CD4-positive, alpha-beta T cell treated with Interferon gamma for 1 hour (primary cell): ENCODE results near the gene FAM72C.
"Not testable (repeated sequence)": the region's sequence is repeated elsewhere in the genome, so short reads cannot be mapped to it uniquely, and the experiment has no call there.

Experiments
- DNase-seq: peaks from one replicate; pipeline ENCODE4 v3.0.0-alpha.2; 2020

FAM72C gene

DNA sequence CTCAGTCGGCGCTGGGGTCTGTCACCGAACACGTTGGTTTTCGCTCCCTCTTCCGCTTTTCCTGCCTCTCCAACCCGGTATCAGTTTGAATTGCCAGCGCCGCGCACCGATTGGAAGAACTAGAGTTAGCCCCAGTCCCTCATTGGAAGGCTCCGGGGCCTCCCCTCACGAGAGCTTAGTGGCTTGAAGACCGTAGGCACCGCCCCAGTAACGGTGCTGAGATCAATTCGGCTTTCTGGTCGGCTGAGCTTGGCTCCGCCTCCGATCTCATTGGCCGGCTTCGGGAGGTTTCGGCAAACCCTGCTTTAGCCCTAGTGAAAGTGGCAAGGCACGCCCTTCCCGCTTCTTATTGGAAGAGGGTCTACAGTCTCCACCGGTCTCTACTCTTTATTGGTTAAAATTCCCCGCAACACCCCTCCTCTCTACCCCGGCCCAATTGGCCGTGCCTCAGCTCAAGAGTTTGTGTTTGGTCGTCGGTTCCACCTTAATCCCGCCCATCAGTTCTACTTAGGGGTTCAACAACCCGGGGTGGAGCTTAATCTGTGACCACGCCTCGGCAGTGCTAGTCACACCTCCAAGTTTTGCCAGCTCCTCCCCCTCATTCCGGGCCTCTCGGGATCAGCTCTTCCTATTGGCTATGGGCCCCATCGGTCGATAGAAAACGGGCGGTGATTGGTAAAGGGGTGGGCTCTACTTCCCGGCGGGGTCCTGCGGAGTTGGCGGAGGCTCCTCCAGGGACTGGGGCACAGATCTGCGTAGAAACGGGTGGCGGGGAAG is at the start of gene FAM72C:
TSS of gene FAM72C (minus strand) at position 63 of the 777 bp plus-strand sequence. CDS start 845 bp downstream, outside the sequence.
- DNase-seq, result not testable (repeated sequence)

DNA sequence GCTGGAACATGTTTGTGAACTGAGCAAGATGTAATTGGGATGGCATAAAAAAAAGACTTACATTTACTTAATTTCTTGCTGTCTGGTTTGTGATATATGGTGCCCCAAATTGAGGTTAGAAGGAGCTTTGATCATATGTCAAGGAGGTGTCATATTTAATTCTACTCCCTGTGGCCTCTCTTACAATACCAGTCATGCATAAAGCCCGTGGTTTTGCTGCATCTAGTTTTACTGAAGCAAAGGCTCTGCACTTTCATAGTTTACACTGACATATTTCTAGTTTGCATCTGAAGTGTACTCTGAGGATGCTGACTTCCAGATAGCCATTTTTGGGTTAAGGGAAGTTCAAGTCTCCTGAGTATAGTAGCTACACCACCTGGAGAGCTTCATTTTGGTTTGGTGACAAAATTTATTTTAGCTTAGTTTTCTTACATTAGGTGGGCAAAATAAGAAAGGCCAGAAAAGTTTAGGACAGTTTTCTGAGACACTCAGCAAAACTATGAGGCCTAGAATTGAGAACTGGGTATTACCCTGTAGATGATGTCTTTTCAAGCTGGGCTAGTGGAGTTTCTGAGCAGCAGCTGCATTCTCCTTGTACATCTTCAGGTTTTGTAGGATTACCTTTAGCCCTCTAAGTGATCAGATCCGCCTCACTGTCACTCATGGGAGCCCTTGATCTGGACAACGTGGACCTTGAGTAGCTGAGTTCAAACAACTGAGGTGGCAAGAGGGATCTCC is 48.4 kb upstream of the FAM72C start:
- DNase-seq, result not testable (repeated sequence)

DNA sequence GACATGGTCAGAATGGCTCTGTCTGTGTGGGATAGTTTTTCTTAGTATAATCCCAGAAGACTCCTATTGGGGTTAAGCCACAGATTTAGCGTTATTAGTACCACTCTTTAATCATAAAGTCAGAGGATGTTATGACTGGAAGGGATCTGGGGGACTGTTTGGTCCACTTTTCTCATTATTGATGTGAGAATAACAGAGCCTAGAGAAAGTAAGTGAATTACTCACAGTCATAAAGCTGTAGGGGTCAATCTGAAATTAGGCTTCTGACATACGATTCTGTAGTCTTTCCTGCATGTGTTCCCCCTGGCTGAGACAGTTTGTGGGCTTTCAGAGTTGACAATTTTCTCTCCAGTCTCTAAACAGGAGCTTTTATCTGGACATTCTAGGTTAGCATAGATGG is 47.3 kb upstream of the FAM72C start:
- DNase-seq, result not testable (repeated sequence)

DNA sequence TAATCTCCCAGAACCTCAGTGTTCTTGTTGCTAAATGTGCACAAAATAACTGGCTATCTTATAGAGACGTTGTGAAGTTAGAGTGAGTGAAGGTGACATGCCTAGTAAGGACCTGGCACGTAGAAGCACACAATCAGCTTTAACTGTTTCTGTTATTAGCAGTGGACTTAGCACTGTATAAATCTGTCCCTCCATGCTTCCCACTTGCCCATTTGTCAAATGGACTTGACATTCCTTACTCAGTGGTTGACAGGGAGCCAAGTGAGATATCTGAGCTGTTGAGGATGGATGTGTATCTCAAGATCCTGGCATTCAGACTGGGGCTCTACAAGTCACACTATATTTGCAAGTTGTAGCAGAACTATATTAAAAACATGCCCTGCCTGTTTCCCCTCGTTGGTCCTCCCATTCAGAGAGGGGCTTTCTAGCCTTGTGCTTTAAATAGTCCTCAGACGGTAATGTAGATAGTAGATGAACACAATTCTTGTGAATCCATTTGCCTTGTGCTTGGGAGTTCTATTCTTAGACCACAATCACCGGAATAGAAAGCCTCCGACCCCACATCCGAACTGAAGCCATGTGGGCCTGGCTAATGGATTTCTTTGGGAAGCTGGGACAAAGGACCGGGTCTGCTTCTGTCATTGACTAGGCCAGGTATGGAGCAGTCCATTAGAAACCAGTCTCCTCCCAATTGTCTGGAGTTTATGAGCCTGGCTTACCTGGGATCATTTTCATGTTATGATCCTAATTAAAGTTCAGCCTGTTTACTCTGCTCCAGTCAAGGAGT is 43.6 kb upstream of the FAM72C start:
- not testable (repeated sequence) for DNase-seq

DNA sequence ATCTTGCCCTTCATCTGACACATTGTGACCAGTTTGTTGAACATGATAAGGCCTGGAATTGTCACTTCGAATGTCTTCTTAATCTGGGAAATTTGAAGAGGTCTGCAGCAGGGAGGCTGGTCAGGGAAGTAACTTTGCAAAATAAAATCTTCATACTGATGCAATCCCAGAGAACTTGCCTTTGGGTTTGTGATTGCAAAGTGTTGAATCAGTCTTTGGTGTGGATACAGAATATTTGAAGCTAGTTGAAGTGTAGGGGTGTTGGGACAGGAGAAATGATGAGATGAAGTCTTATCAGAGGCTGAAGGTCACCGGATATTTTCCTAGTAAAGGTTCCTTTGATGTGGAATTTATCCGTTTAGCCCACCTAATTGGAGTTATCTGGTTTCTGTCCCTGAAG is 42.7 kb upstream of the FAM72C start:
- not testable (repeated sequence) for DNase-seq

DNA sequence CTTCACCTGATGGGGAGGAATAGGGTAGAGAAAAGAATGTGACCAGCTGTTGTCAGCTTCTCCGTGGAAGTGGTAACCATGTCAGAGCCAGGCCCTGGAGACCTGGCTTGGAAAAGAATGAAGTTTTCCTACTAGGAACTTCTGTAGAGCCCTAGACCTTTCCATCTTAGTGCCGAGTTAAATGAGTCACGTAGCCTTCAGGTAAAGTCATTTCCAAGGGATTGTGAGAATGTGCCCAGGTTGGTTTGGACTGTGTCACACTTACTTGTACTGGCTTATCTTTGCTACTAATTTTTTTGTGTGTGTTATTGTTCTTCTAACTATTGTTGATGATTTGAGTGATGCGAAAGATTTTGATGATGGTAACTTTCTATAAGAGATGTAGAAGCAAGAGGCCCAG is 42.3 kb upstream of the FAM72C start:
- DNase-seq, result not testable (repeated sequence)

DNA sequence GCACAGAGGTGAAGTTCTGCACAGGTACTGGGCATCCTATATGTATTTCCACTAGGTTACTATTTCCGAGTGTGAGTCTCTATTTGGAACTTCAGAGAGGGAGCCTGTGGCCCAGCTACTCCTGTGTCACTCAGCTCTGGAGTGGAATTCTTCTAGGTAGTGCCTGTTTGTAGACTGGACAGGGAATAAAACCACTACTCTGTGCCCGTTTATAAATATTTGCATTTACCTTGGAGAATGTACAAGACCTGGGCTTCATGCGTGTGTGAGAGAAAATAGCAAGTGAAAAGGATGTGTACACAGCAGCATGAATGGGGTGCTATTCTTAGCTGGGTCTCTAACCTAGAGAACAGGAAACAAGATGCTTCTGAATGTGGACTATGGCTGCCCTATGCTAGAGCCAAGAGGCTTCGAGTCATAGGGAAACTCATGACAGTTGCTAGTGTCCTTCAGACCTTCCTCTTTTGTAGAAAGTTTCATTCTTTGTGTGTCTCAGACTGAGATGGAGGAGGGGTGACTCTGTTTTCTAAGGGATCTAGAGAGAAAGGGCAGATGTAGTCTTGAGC is 40.5 kb upstream of the FAM72C start:
- DNase-seq, result not testable (repeated sequence)

DNA sequence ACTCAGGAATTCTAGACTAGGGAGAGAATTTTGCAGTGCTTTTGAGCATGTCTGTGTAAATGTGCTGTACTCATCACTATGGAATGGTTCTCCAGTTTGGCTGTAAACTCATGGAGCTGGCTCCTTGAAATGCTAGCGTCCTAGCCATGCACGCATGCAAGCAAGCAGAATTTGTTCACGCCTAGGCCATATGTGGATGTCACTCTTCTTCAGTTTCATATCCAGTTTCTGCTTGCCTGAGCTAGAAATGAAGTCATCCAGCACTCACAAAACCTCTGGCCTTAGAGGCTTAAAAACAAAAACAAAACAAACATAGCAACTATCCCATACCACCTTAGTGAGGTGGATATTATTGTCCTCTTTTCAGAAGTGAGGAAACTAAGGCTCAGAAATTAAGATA is 37.6 kb upstream of the FAM72C start:
- not testable (repeated sequence) for DNase-seq

DNA sequence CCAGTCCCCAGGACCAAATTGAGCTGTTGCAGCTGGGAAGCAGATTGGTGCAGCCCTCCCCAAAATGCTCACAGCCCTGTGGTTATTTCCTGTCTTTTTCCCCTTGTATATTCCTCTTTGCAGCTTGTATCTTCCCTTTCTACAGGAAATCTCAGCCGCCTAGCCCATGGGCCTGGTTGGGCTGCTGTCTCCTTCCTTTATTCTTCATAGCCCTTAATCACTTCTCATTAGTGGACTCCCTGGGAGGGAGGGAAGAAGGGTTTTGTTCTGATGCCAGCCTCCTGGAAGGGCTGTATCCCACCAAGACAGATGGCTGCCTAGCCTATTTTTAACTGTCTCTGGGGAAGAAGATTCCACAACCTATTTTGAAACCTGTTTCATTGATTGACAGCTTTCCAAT is 32.5 kb upstream of the FAM72C start:
- DNase-seq, result not testable (repeated sequence)

DNA sequence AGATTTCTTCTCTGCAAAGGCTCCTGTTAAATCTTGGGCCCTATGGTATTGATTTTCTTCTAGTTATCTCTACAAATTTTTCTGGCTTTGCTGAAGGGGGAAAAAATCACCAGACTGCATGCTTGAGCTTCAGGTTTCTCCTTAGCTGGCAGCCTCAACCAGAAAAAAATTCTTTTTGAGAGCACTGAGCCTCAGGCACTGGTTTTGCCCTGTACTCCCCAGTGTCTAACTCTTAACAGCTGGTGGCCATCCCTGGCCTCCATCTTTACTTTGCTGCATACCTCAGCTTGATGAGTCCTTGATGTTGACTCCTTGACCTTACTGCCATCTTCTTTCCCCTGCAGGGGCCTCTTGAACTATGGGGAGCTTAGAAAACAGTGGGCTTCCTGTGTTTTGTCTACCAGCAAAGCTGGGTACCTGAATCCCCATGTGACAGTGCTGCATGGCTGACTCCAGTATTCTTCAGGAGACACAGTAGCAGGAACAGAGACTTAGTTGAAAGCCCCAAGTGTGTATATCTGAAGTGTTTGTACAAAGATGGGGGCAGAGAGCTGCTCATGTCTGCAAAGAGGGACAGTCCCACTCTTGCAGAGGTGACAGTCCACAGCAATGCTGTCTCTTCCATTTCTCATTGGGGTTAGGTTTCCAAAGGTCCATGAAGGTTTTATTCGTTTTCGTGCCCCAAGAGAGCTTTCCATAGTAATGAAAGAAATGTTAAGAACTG is 31.7 kb upstream of the FAM72C start:
- DNase-seq, result not testable (repeated sequence)

DNA sequence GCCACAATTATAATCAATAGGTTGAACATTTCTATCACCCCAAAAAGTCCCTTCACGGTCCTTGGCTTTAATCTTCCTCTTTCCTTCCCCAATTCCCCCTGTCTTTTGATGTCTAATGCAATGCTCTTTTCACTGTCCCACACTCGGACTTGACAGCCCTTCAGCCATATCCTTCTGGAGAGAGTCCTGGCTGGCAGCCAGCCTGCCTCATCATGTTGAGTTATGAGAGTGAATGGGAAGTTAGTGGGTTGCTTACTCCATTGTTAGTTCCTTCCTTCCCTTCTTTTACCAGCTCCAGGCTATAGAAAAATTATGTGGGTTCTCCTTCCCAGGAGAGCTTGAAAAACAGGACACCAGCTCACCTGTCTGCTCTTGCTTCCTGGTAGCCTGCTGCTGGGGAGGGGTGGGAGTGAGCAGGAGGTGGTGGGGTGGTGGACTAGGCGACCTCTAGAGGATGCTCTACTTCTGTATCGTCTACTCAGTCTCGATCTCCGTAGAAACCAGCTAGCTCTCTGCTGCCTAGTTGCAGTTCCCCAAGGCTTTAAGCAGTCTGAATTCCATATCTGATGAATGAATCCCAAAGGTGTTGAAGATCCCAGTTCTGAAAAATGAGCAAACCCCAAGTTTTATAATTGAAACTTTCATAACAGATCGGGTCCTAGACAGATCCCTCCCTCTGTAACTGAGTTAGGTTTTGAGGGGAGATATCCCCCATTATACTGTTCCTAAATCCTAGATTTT is 30.5 kb upstream of the FAM72C start:
- DNase-seq, result not testable (repeated sequence)

DNA sequence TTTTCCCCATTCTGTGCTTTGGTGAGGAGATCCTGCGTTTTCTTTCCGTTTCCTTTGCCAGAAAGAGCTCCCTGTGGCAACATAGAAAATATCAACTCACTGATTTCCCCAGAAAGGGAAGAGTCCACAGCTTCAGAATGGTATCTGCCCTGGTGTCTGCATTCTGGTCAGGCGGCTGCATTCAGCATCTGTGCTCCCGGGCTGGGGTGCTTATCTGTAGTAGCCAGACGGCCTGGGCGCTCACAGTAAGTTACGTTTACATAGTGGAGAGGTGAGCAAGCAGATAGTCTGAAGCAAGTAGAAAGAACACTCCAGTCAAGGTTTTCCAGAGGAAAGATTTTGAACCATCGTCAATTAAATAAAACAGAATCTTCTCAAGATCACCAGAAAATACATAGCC is 29.3 kb upstream of the FAM72C start:
- DNase-seq, result not testable (repeated sequence)

DNA sequence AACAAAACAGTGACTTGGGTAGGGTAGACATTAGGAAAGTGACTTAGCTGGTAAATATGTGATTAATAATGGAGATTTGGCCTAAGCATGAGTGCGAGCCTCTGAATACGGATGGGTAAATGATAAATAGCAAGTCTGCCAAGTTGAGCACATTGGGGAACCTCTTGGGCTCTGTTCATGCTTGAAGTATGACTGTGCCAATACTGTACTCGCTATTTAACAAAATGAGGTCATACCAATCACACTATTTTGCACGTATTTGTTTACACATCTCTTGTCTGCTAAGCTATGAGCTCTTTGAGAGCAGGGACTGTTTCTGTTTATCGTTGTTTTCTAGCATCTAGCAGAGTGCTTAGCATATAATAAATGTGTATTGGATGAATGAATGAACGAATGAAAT is 24.2 kb upstream of the FAM72C start:
- not testable (repeated sequence) for DNase-seq

DNA sequence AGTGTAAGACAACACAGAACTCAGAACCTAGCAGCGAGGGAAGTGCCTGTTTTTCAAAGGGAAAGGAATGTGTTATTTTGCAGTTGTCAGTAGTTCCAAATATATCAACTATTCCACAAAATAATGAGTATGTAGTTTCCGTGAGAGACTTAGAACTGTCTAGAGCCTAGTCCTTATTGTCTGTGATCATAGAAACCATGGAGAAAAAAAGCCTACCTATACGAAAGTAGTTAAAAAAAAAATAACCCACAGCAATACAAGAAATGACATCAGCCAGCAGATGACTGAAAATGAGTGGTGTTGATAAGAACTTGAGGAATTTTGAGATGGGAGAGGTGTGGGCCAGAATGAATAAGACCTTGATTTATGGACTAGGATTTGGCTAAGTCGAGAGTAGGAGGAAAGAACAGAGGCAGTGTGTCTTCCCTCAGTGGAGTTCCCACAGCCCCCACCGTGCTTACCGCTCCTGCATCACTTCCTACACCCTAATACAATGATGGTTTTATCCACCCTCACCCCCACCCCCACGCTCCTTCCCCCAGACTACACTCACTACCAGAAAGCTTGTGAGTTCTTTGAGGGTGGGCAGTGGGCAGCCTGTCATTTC is 21.6 kb upstream of the FAM72C start:
- not testable (repeated sequence) for DNase-seq

DNA sequence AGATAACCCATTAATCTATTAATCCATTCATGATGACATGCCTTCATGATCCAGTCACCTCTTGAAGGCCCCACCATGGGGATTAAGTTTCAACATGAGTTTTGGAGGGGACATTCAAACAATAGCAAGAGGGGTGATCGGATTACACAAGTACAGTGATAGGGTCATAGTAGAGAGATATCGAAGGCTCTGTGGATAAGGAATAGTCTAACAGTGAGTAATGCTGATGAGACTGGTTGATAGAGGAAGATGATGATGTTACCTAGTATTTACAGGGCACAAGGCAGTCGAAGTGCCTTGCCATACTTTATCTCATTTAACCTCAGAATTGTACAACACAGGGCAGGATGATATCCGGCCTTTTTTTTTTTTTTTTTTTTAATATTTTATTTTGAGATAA is 18.9 kb upstream of the FAM72C start:
- not testable (repeated sequence) for DNase-seq

DNA sequence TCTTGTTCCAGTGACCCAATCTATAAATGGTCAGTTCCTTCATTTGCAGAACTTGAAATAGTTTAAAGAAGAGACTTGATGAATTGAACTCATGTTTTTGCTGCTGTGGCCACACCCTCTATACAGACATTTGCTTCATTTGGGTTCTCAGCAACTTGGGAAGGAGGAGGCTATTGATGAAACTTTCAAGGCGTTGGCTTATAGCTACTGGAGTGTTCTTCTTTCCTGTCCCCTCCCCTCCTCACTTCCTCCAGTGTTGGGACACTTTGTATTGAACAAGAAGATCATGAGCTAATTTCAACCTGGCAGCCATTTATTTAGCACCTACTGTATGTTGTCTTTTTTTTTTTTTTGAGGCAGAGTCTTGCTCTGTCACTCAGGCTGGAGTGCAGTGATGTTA is 17.9 kb upstream of the FAM72C start:
- DNase-seq, result not testable (repeated sequence)

DNA sequence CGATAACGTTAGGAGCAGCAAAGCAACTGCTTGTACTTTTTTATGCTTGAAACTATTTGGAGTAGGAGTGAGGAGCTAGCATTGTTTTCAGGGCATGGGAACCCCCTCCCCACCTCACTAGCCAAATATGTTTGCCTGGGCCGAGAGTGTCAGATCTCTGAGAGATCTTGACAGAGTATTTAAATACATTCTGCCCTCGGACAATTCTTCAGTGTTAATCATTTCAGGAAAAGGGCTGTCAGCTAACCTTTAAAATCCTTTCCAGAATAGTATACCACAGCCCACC is 17.6 kb upstream of the FAM72C start:
- DNase-seq, result not testable (repeated sequence)

DNA sequence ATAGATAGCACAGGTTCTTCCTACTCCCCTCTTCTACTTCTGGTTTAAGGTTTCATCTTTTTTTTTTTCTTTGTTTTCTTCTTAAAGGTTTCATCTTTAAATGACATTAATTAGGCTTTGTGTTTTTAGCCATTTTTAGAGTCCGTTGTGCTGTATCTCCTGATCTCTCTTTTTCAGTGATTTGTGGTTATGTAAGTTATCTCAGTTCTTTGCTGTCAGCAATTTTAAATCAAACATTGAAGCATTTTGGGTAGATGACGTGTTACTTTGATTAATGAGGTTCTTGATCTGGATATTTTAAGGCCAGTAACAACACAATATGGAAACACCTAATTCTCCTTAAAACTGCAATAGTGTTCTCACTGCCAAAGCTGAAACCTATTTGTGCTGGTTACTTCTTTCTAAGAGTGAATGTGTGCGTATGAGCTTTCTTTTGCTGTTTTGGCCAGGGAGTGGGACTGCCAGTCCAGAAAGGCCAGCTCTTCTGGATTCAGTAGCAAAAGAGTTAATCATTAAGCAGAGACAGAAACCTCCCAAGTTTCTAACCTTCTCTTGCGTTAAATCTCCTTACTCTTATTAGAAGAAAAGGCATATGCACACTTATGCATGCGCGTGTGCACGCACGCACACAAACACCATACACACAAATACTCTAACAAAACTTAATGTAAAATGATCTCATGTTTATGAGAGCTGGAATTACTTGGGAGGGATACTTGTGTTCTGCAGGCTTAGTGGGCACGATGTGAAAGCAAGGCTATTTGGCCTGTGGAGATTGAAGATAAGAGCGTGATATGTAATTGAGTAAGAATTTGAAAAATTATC is 17.0 kb upstream of the FAM72C start:
- DNase-seq, result not testable (repeated sequence)

DNA sequence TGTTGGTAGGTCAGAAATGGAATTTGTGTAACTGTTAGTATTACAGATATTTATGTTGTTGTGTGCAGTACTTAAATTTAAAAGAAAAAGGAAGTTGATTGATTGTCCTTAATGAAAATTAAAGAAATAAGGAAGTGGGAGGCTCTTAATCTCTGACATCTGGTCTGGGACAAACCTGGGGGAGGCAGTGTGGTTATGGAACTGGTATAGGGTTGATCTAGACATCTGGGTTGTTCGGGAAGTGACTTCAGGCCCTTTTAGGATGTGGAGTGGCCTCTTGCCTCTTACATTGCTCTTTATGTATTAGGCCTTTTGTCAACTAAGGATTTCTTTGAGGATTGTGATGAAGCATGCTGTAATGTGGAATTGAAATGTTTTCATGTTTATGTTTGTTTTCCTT is 16.1 kb upstream of the FAM72C start:
- not testable (repeated sequence) for DNase-seq
